Measurements from ENCODE around the gene ACTR3C.
A peak's percentile ranks its signal among the peaks of the same experiment; 100 is the strongest.

ACTR3C gene

GRCh38 chr7:150357771-150358427, 34.6 kb upstream of the ACTR3C start:
- no peak for FAIRE-seq

GRCh38 chr7:150357270-150357669, 33.9 kb upstream of the ACTR3C start:
- FAIRE-seq (peak; percentile 82), DNase-seq (ENCODE audit: insufficient read length) (no peak)
- TF ChIP-seq POLR2AphosphoS5 (IDR thresholded peaks at IDR 0.05; ENCODE audit: low read depth, low read length) (no peak), POLR2A (IDR thresholded peaks at IDR 0.05; ENCODE audit: low read depth, low read length) (no peak), TAF1 (IDR thresholded peaks at IDR 0.05; ENCODE audit: borderline replicate concordance, low read depth, low read length) (no peak)

More at GRCh38 chr7:150357771-150358427, 34.6 kb upstream of the ACTR3C start:
- TF ChIP-seq TAF1 (IDR thresholded peaks at IDR 0.05; ENCODE audit: borderline replicate concordance, low read depth, low read length), result no peak
- no peak for TF ChIP-seq POLR2A (IDR thresholded peaks at IDR 0.05; ENCODE audit: low read depth, low read length)
- no peak for TF ChIP-seq POLR2AphosphoS5 (IDR thresholded peaks at IDR 0.05; ENCODE audit: low read depth, low read length)
- DNase-seq (ENCODE audit: insufficient read length), result no peak

GRCh38 chr7:150356265-150356897, 33.0 kb upstream of the ACTR3C start:
- TF ChIP-seq TAF1 (IDR thresholded peaks at IDR 0.05; ENCODE audit: borderline replicate concordance, low read depth, low read length), result no peak
- TF ChIP-seq POLR2AphosphoS5 (IDR thresholded peaks at IDR 0.05; ENCODE audit: low read depth, low read length), result no peak
- TF ChIP-seq POLR2A (IDR thresholded peaks at IDR 0.05; ENCODE audit: low read depth, low read length), result no peak
- FAIRE-seq, result peak; percentile 24
- no peak for DNase-seq (ENCODE audit: insufficient read length)

GRCh38 chr7:150355666-150356059, 32.3 kb upstream of the ACTR3C start:
- TF ChIP-seq POLR2AphosphoS5 (IDR thresholded peaks at IDR 0.05; ENCODE audit: low read depth, low read length) (no peak), TAF1 (IDR thresholded peaks at IDR 0.05; ENCODE audit: borderline replicate concordance, low read depth, low read length) (no peak), POLR2A (IDR thresholded peaks at IDR 0.05; ENCODE audit: low read depth, low read length) (no peak)
- no peak for FAIRE-seq

GRCh38 chr7:150351587-150352194, 28.3 kb upstream of the ACTR3C start:
- no peak for TF ChIP-seq POLR2A (IDR thresholded peaks at IDR 0.05; ENCODE audit: low read depth, low read length)
- TF ChIP-seq POLR2AphosphoS5 (IDR thresholded peaks at IDR 0.05; ENCODE audit: low read depth, low read length), result no peak
- no peak for TF ChIP-seq TAF1 (IDR thresholded peaks at IDR 0.05; ENCODE audit: borderline replicate concordance, low read depth, low read length)
- FAIRE-seq, result no peak

More at GRCh38 chr7:150355666-150356059, 32.3 kb upstream of the ACTR3C start:
- no peak for DNase-seq (ENCODE audit: insufficient read length)

GRCh38 chr7:150346922-150347321, 23.6 kb upstream of the ACTR3C start:
- TF ChIP-seq POLR2AphosphoS5 (IDR thresholded peaks at IDR 0.05; ENCODE audit: low read depth, low read length) (no peak), POLR2A (IDR thresholded peaks at IDR 0.05; ENCODE audit: low read depth, low read length) (no peak), TAF1 (IDR thresholded peaks at IDR 0.05; ENCODE audit: borderline replicate concordance, low read depth, low read length) (no peak)
- no peak for DNase-seq (ENCODE audit: insufficient read length)
- no peak for FAIRE-seq

More at GRCh38 chr7:150351587-150352194, 28.3 kb upstream of the ACTR3C start:
- no peak for DNase-seq (ENCODE audit: insufficient read length)

GRCh38 chr7:150345012-150345411, 21.7 kb upstream of the ACTR3C start:
- no peak for TF ChIP-seq POLR2A (IDR thresholded peaks at IDR 0.05; ENCODE audit: low read depth, low read length)
- no peak for FAIRE-seq

GRCh38 chr7:150344299-150344698, 21.0 kb upstream of the ACTR3C start:
- TF ChIP-seq POLR2A (IDR thresholded peaks at IDR 0.05; ENCODE audit: low read depth, low read length), result no peak
- TF ChIP-seq TAF1 (IDR thresholded peaks at IDR 0.05; ENCODE audit: borderline replicate concordance, low read depth, low read length), result no peak
- no peak for TF ChIP-seq POLR2AphosphoS5 (IDR thresholded peaks at IDR 0.05; ENCODE audit: low read depth, low read length)
- FAIRE-seq (no peak), DNase-seq (ENCODE audit: insufficient read length) (no peak)

More at GRCh38 chr7:150345012-150345411, 21.7 kb upstream of the ACTR3C start:
- no peak for DNase-seq (ENCODE audit: insufficient read length)

- no peak for DNase-seq (ENCODE audit: insufficient read length)
- no peak for FAIRE-seq
- TF ChIP-seq POLR2A (IDR thresholded peaks at IDR 0.05; ENCODE audit: low read depth, low read length) (no peak), TAF1 (IDR thresholded peaks at IDR 0.05; ENCODE audit: borderline replicate concordance, low read depth, low read length) (no peak), POLR2AphosphoS5 (IDR thresholded peaks at IDR 0.05; ENCODE audit: low read depth, low read length) (no peak)
Measured at GRCh38 chr7:150343225-150343624, 19.9 kb upstream of the ACTR3C start.

- FAIRE-seq (no peak), DNase-seq (ENCODE audit: insufficient read length) (no peak)
- TF ChIP-seq TAF1 (IDR thresholded peaks at IDR 0.05; ENCODE audit: borderline replicate concordance, low read depth, low read length), result no peak
- no peak for TF ChIP-seq POLR2AphosphoS5 (IDR thresholded peaks at IDR 0.05; ENCODE audit: low read depth, low read length)
- no peak for TF ChIP-seq POLR2A (IDR thresholded peaks at IDR 0.05; ENCODE audit: low read depth, low read length)
Measured at GRCh38 chr7:150342121-150342408, 18.7 kb upstream of the ACTR3C start.

- FAIRE-seq (no peak), DNase-seq (ENCODE audit: insufficient read length) (no peak)
- TF ChIP-seq POLR2A (IDR thresholded peaks at IDR 0.05; ENCODE audit: low read depth, low read length), result no peak
- no peak for TF ChIP-seq POLR2AphosphoS5 (IDR thresholded peaks at IDR 0.05; ENCODE audit: low read depth, low read length)
- no peak for TF ChIP-seq TAF1 (IDR thresholded peaks at IDR 0.05; ENCODE audit: borderline replicate concordance, low read depth, low read length)
Measured at GRCh38 chr7:150341263-150342120, 18.1 kb upstream of the ACTR3C start, which contains the start of gene RARRES2. RARRES2 (minus strand) TSS chr7:150341629; CDS start chr7:150340609, 1,020 bp downstream.

All from GM12892 (cell line).